ENCODE results near the gene ANO6. TPM values are rescaled to one million over a fixed set of nuclear protein-coding genes. Genes with fewer than 3 reads are reported as not detected.

The ANO6 gene
- total RNA-seq, 1 experiment from 2014 or later: 51.4 TPM

DNA sequence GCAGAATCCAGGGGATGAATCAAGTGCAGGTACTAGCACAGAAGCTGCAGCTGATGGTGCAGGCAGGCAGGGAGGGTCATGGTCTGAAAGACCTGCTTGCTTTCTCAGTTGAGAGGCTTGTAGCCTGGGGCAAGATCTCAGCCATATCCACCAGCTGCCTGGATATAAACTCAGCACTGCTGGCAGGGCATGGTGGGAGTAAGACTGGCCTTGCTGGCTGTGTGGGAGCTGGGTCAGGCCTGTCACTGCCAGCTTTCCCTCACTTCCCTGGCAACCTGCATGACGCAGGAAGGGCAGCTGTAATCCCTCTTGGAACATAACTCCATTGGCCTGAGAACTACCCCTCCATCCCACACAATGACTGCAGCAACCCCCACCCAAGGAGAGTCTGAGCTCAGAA, 230.1 kb downstream of the ANO6 start:
- TF ChIP-seq EZH2 (IDR thresholded peaks at IDR 0.05; ENCODE audit: low read depth): no peak
- TF ChIP-seq, protein P1, sequence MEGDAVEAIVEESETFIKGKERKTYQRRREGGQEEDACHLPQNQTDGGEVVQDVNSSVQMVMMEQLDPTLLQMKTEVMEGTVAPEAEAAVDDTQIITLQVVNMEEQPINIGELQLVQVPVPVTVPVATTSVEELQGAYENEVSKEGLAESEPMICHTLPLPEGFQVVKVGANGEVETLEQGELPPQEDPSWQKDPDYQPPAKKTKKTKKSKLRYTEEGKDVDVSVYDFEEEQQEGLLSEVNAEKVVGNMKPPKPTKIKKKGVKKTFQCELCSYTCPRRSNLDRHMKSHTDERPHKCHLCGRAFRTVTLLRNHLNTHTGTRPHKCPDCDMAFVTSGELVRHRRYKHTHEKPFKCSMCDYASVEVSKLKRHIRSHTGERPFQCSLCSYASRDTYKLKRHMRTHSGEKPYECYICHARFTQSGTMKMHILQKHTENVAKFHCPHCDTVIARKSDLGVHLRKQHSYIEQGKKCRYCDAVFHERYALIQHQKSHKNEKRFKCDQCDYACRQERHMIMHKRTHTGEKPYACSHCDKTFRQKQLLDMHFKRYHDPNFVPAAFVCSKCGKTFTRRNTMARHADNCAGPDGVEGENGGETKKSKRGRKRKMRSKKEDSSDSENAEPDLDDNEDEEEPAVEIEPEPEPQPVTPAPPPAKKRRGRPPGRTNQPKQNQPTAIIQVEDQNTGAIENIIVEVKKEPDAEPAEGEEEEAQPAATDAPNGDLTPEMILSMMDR (conservative IDR thresholded peaks at IDR 0.05): no peak
- Histone ChIP-seq H3K9me3 (ENCODE audit: insufficient read depth, low read depth) (no peaks in the 10 kb centered on the region; the same call in 1 of the 2 replicates), H3K4me2 (no peak overlapping the region), H3K27me3 (ENCODE audit: insufficient read depth, low read depth) (no peaks in the 10 kb centered on the region), H2AFZ (no peak overlapping the region), H3K36me3 (ENCODE audit: low read depth) (no peaks in the 10 kb centered on the region), H3K4me3 (no peak overlapping the region), H3K27ac (no peak overlapping the region), H3K79me2 (ENCODE audit: low read depth) (no peaks in the 10 kb centered on the region), H3F3A (ENCODE audit: insufficient read depth, low read depth) (no peaks in the 10 kb centered on the region), H3K9me2 (ENCODE audit: insufficient read depth) (no peaks in the 10 kb centered on the region), H4K20me1 (ENCODE audit: insufficient read depth) (no peaks in the 10 kb centered on the region), H3K4me1 (replicated peaks; ENCODE audit: insufficient read depth) (no peaks in the 10 kb centered on the region)
- ChIA-PET POLR2A (ENCODE audit: unreplicated experiment) (no interaction called here), CTCF (no interaction called here)
- no TSS peak for BruUV-seq (replicated peaks)
- intact Hi-C loops (cut with micrococcal nuclease; ENCODE audit: unreplicated experiment): no loop called here
- DNase-seq: no peak

DNA sequence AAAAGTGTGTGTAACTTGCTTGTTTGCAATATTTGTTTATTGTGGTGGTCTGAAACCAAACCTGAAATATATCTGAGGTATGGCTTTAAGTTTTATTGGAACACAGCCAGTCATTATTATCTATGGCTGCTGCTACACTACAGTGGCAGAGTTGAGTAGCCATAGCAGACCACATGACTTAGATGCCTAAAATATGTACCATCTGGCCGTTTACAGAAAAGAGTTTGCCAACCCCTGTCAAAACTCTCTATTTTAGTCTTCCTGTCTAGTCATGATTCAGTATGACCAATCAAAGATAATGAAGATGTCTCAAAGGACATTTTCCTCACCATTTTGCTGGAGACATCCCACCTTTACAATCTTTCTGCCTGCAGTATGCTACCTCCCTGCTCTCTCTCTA, 242.3 kb downstream of the ANO6 start:
- Histone ChIP-seq H3K9me3 (ENCODE audit: insufficient read depth, low read depth) (no peaks in the 10 kb centered on the region), H2AFZ (no peak overlapping the region), H3K27ac (no peak overlapping the region), H3K4me3 (no peak overlapping the region), H3K27me3 (ENCODE audit: insufficient read depth, low read depth) (no peaks in the 10 kb centered on the region), H3K79me2 (ENCODE audit: low read depth) (no peaks in the 10 kb centered on the region), H3K4me1 (replicated peaks; ENCODE audit: insufficient read depth) (no peaks in the 10 kb centered on the region), H3F3A (ENCODE audit: insufficient read depth, low read depth) (no peaks in the 10 kb centered on the region), H4K20me1 (ENCODE audit: insufficient read depth) (no peaks in the 10 kb centered on the region), H3K36me3 (ENCODE audit: low read depth) (no peaks in the 10 kb centered on the region), H3K4me2 (no peak overlapping the region), H3K9me2 (ENCODE audit: insufficient read depth) (no peaks in the 10 kb centered on the region; the same call in 1 of the 2 replicates)
- ChIA-PET POLR2A (ENCODE audit: unreplicated experiment) (no interaction called here), CTCF (no interaction called here)
- DNase-seq: no peak
- TF ChIP-seq EZH2 (IDR thresholded peaks at IDR 0.05; ENCODE audit: low read depth): no peak
- TF ChIP-seq, protein P1 (conservative IDR thresholded peaks at IDR 0.05): no peak
- intact Hi-C loops (cut with micrococcal nuclease; ENCODE audit: unreplicated experiment): no loop called here
- BruUV-seq (replicated peaks): no TSS peak

DNA sequence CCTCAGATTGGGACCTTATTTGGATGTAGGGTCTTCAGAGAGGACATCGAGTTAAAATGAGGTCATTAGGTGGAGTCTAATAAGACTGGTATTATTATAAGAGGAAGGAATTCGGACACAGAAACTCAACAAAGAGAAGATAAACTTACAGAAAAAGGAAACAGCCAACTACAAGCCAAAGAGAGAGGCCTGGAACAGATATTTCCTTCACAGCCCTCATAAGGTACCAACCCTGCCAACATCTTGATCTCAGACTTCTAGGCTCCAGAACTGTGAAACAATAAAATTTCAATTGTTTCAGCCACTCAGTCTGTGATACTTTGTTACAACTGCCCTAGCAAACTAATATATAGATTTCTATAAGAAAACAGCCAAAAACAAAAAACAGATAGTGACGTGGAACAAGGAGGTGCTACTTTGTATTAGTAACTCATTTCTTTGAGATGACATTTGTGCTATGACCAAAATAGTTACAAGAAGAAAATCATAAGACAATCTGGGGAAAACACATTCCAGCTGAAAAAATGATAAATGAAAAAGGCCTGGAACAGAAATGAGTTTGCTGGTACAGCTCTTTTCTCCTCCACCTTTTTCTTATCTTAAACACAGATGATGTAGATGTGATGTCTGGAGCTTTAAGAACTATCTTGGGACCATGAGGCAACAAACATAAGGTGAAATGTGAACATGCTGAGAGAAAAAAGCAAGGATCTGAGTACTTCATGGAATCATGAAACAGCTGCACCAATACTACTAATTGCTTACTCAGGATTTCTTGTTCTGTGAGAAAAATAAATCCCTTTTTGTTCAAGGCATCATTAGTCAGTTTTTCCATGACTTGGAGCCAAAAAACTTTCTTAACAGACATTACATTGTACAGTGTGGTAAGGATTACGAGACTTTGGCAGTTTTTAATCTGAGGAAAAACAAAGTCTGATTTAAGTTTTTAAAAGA, 243.2 kb downstream of the ANO6 start:
- Histone ChIP-seq H3F3A (ENCODE audit: insufficient read depth, low read depth) (no peaks in the 10 kb centered on the region), H4K20me1 (ENCODE audit: insufficient read depth) (no peaks in the 10 kb centered on the region), H3K9me2 (ENCODE audit: insufficient read depth) (no peaks in the 10 kb centered on the region), H2AFZ (no peak overlapping the region), H3K27me3 (ENCODE audit: insufficient read depth, low read depth) (no peaks in the 10 kb centered on the region), H3K4me3 (no peak overlapping the region), H3K36me3 (ENCODE audit: low read depth) (no peaks in the 10 kb centered on the region), H3K79me2 (ENCODE audit: low read depth) (no peaks in the 10 kb centered on the region), H3K27ac (no peak overlapping the region), H3K4me1 (replicated peaks; ENCODE audit: insufficient read depth) (no peaks in the 10 kb centered on the region), H3K4me2 (no peak overlapping the region), H3K9me3 (ENCODE audit: insufficient read depth, low read depth) (no peaks in the 10 kb centered on the region)
- TF ChIP-seq EZH2 (IDR thresholded peaks at IDR 0.05; ENCODE audit: low read depth): no peak
- TF ChIP-seq, protein P1 (conservative IDR thresholded peaks at IDR 0.05): no peak
- intact Hi-C loops (cut with micrococcal nuclease; ENCODE audit: unreplicated experiment): no loop called here
- no peak for DNase-seq
- no TSS peak for BruUV-seq (replicated peaks)
- ChIA-PET CTCF (no interaction called here), POLR2A (ENCODE audit: unreplicated experiment) (no interaction called here)
